HCT116 (cell line): Measurements from ENCODE around the gene MRPL18. TPM values are rescaled to one million over a fixed set of nuclear protein-coding genes. Genes with fewer than 3 reads are reported as not detected.

ENCODE experiments used
- ATAC-seq: fragments of 200-7000 bp; cut with Tn5 transposase; 2 replicates; pipeline ENCODE4 v1.9.1; 2020; ENCODE audit warnings: mild to moderate bottlenecking, moderate library complexity
- BruUV-seq: library from RNA; stranded (reverse); fragments of 400-500 nt; replicated peaks from 2 replicates; lab custom pipeline; 2021; lab: Mats Ljungman, UMichigan
- CTCF ChIA-PET: fragments of 300-600 bp; sonication (Branson Sonifier 250); formaldehyde crosslinking; loops from one replicate; lab custom pipeline; 2021; ENCODE audit warnings: antibody characterized with exemption; lab: Charles Lee
- POLR2A ChIA-PET: fragments of 300-600, 350-600 bp; sonication (Branson Sonifier 250); formaldehyde crosslinking; loops from one replicate; lab custom pipeline; 2021; ENCODE audit warnings: antibody characterized with exemption; lab: Charles Lee
- RAD21 ChIA-PET, 2 experiments: fragments of 300-600 bp; sonication (Branson Sonifier 250); formaldehyde crosslinking; loops; one replicate each; lab custom pipeline; 2023; ENCODE audit warnings: low total read pairs in 2 of 2; ENCODE audit not compliant: uncharacterized antibody in 2 of 2, unreplicated experiment in 2 of 2, low non-redundant PET in 1 of 2; lab: Charles Lee
- DNase-seq: peaks from one replicate; pipeline ENCODE4 v3.0.0-alpha.2; 2010; ENCODE audit warnings: low read depth, low spot score
- H2AFZ ChIP-seq: fragments of 200-600 bp; shearing (Covaris generic), sonication (generic); 2 replicates; pipeline ENCODE4 v1.6.1; 2017; ENCODE audit warnings: low read depth, mixed run types, mixed read lengths, antibody characterized with exemption, low read length; ENCODE audit not compliant: poor library complexity, severe bottlenecking
- H3K27ac ChIP-seq: 2 replicates; pipeline ENCODE4 v1.5.1; 2012; ENCODE audit warnings: low read depth, low read length
- H3K27me3 ChIP-seq: fragments of 200-600 bp; sonication (generic); 2 replicates; pipeline ENCODE4 v1.6.1; 2016; ENCODE audit warnings: mixed run types, low read length, mixed read lengths; ENCODE audit not compliant: insufficient read depth
- H3K36me3 ChIP-seq, 2 experiments: fragments of 200-500 bp in 1 of 2; fragments of 200-600 bp in 1 of 2; sonication (Bioruptor generic) in 1 of 2; sonication (generic) in 1 of 2; 2 replicates each; pipeline versions ENCODE4 v1.5.1 to v1.6.1; 2014 to 2016; ENCODE audit warnings: low read length in 2 of 2, inconsistent platforms in 1 of 2, mixed read lengths in 1 of 2, mixed run types in 1 of 2; ENCODE audit not compliant: insufficient read depth in 2 of 2, control insufficient read depth in 1 of 2
- H3K4me1 ChIP-seq, 2 experiments: fragments of 200-600 bp in 1 of 2; sonication (generic) in 1 of 2; 2 replicates each; pipeline versions ENCODE4 v1.5.1 to v1.6.1; 2012 to 2017; ENCODE audit warnings: low read length in 2 of 2, inconsistent platforms in 1 of 2, mild to moderate bottlenecking in 1 of 2, mixed read lengths in 1 of 2, mixed run types in 1 of 2, moderate library complexity in 1 of 2; ENCODE audit not compliant: insufficient read depth in 2 of 2, control insufficient read depth in 1 of 2
- H3K4me2 ChIP-seq: fragments of 200-600 bp; sonication (generic); 2 replicates; pipeline ENCODE4 v1.6.1; 2017; ENCODE audit warnings: mixed run types, low read length, mixed read lengths
- H3K4me3 ChIP-seq, 2 experiments: fragments of 200-600 bp in 1 of 2; sonication (generic) in 1 of 2; replicated peaks in 1 of 2; 2 replicates each; pipeline ENCODE4 v1.5.1; 2011 to 2016; ENCODE audit warnings: low read length in 2 of 2, control low read depth in 1 of 2, low read depth in 1 of 2, mild to moderate bottlenecking in 1 of 2, mixed read lengths in 1 of 2, mixed run types in 1 of 2
- H3K79me2 ChIP-seq: fragments of 200-600 bp; sonication (generic); 2 replicates; pipeline ENCODE4 v1.6.1; 2017; ENCODE audit warnings: mild to moderate bottlenecking, mixed run types, low read length, moderate library complexity, mixed read lengths; ENCODE audit not compliant: insufficient read depth
- H3K9ac ChIP-seq: fragments of 200-600 bp; sonication (generic); 2 replicates; pipeline ENCODE4 v1.6.1; 2016; ENCODE audit warnings: low read length, mixed read lengths
- H3K9me2 ChIP-seq: fragments of 200-600 bp; sonication (generic), shearing (Covaris generic); 2 replicates; pipeline ENCODE4 v1.6.1; 2017; ENCODE audit warnings: mixed run types, mild to moderate bottlenecking, moderate library complexity; ENCODE audit not compliant: insufficient read depth
- H3K9me3 ChIP-seq, 2 experiments: fragments of 200-500 bp in 1 of 2; fragments of 200-600 bp in 1 of 2; sonication (Bioruptor generic) in 1 of 2; sonication (generic) in 1 of 2; 2 replicates each; pipeline ENCODE4 v1.6.1; 2014 to 2017; ENCODE audit warnings: low read length in 2 of 2, mixed read lengths in 2 of 2, inconsistent platforms in 1 of 2, low read depth in 1 of 2, mild to moderate bottlenecking in 1 of 2, mixed run types in 1 of 2, moderate library complexity in 1 of 2; ENCODE audit not compliant: control insufficient read depth in 1 of 2, insufficient read depth in 1 of 2
- H4K20me1 ChIP-seq: fragments of 200-600 bp; sonication (generic), shearing (Covaris generic); 2 replicates; pipeline ENCODE4 v1.6.1; 2017; ENCODE audit warnings: mixed run types, mild to moderate bottlenecking, moderate library complexity; ENCODE audit not compliant: insufficient read depth
- CEBPB ChIP-seq: IDR thresholded peaks from 2 replicates; pipeline ENCODE4 v1.6.1; 2012; ENCODE audit warnings: low read depth
- EZH2 ChIP-seq: fragments of 200-600 bp; sonication (generic); IDR thresholded peaks from 2 replicates; pipeline ENCODE4 v1.6.1; 2017; ENCODE audit warnings: antibody characterized with exemption, mixed run types
- EZH2phosphoT487 ChIP-seq: fragments of 200-600 bp; IDR thresholded peaks from 2 replicates; pipeline ENCODE4 v1.6.1; 2018; ENCODE audit warnings: antibody characterized with exemption, borderline replicate concordance
- SP1 ChIP-seq: IDR thresholded peaks from 2 replicates; pipeline ENCODE4 v1.6.1; 2012; ENCODE audit warnings: low read depth
- TCF7L2 ChIP-seq: IDR thresholded peaks from 2 replicates; pipeline ENCODE4 v1.7.0; 2011; ENCODE audit warnings: borderline replicate concordance, inconsistent platforms; ENCODE audit not compliant: insufficient read depth, insufficient read length; ENCODE audit errors: extremely low read depth
- ZNF274 ChIP-seq: fragments of 200-500 bp; sonication (Bioruptor generic); IDR thresholded peaks from 2 replicates; pipeline ENCODE4 v1.6.1; 2014; ENCODE audit warnings: mild to moderate bottlenecking, low read depth, low read length, inconsistent platforms
- intact Hi-C: fragments of 100-400 bp; cut with micrococcal nuclease; formaldehyde crosslinking; loops from 2 replicates; pipeline ENCODE4 v1.10.0; 2022
- total RNA-seq: library from RNA; stranded (reverse); gene quantifications from one replicate; pipeline ENCODE4 v1.2.1, GENCODE V29; 2021; ENCODE audit not compliant: unreplicated experiment
- TF ChIP-seq, protein P1 (sequence below): IDR thresholded peaks from 2 replicates; pipeline ENCODE4 v1.6.1; 2012; ENCODE audit warnings: low read depth
- TF ChIP-seq, protein P2 (sequence below), 3 experiments: fragments of 200-600 bp in 1 of 3; sonication (generic) in 1 of 3; IDR thresholded peaks in 2 of 3; conservative IDR thresholded peaks in 1 of 3; 2 replicates each; pipeline ENCODE4 v1.5.1; 2012 to 2017; ENCODE audit warnings: low read depth in 2 of 3, low read length in 2 of 3, antibody characterized with exemption in 1 of 3, borderline replicate concordance in 1 of 3, control low read depth in 1 of 3, mild to moderate bottlenecking in 1 of 3, mixed read lengths in 1 of 3, mixed run types in 1 of 3, moderate library complexity in 1 of 3; ENCODE audit not compliant: insufficient read depth in 1 of 3
- TF ChIP-seq, protein P3 (sequence below): IDR thresholded peaks from 2 replicates; pipeline ENCODE4 v1.6.1; 2011; ENCODE audit warnings: mild to moderate bottlenecking, low read length, moderate library complexity; ENCODE audit not compliant: insufficient replicate concordance; ENCODE audit errors: extremely low read depth

The MRPL18 gene
- total RNA-seq, 1 experiment from 2014 or later, result 106 TPM

DNA sequence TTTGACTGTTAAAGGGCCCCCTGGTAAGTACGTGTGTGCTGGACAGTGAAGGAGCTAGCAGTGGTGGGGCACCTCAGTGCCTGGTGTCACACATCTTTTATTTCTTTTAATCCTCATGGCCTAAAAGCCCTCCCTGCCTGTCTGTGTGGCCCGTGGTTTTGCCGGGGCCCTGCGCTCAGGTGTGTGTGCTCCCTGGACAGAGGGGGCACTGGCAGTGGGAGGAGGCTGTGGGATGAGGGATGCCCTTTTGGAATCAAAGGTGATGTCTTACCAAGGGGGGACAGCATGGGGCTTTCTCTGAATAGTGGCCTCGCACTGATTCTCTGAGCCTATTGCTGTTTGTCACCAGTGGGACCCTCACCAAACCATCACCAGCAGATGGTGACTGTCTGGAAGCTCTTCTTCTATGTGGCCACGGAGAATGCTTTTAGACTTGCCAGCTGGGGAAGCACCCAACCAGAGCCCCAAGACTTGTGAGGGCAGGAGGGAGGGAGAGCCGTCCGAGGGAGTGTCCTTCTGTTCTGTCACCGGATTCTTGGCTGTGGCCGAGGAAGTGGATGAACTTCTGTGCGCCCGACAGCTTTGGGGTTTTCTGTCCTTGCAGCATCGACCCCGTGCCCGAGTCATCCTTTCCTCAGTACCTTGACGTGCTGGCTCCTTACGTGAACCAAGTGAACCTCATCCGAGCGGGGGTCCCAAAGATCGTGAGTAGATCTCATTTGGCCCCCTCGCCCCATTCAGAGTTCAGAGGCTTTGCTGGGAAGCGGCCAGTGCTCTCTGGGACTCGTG, 27.9 kb downstream of the MRPL18 start:
- H3K4me2 ChIP-seq, result no peak overlapping the region
- H3K79me2 ChIP-seq, result no peaks in the 10 kb centered on the region
- H3K4me1 ChIP-seq, result no peaks in the 10 kb centered on the region
- H3K36me3 ChIP-seq, result no peaks in the 10 kb centered on the region
- no peak overlapping the region for H3K27ac ChIP-seq
- H3K9ac ChIP-seq, result no peak overlapping the region
- no peak overlapping the region for H2AFZ ChIP-seq
- intact Hi-C loops, result no loop called here
- H3K9me3 ChIP-seq, result no peaks in the 10 kb centered on the region
- RAD21 ChIA-PET, result no interaction called here
- CTCF ChIA-PET, result no interaction called here
- no TSS peak for BruUV-seq
- ATAC-seq (no peak), DNase-seq (no peak)
- no peak overlapping the region for H3K4me3 ChIP-seq
- TF ChIP-seq EZH2 (no peak), TCF7L2 (no peak), SP1 (no peak), ZNF274 (no peak), EZH2phosphoT487 (no peak), CEBPB (no peak)
- TF ChIP-seq, protein P1, sequence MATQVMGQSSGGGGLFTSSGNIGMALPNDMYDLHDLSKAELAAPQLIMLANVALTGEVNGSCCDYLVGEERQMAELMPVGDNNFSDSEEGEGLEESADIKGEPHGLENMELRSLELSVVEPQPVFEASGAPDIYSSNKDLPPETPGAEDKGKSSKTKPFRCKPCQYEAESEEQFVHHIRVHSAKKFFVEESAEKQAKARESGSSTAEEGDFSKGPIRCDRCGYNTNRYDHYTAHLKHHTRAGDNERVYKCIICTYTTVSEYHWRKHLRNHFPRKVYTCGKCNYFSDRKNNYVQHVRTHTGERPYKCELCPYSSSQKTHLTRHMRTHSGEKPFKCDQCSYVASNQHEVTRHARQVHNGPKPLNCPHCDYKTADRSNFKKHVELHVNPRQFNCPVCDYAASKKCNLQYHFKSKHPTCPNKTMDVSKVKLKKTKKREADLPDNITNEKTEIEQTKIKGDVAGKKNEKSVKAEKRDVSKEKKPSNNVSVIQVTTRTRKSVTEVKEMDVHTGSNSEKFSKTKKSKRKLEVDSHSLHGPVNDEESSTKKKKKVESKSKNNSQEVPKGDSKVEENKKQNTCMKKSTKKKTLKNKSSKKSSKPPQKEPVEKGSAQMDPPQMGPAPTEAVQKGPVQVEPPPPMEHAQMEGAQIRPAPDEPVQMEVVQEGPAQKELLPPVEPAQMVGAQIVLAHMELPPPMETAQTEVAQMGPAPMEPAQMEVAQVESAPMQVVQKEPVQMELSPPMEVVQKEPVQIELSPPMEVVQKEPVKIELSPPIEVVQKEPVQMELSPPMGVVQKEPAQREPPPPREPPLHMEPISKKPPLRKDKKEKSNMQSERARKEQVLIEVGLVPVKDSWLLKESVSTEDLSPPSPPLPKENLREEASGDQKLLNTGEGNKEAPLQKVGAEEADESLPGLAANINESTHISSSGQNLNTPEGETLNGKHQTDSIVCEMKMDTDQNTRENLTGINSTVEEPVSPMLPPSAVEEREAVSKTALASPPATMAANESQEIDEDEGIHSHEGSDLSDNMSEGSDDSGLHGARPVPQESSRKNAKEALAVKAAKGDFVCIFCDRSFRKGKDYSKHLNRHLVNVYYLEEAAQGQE, result no peak
- TF ChIP-seq, protein P2, sequence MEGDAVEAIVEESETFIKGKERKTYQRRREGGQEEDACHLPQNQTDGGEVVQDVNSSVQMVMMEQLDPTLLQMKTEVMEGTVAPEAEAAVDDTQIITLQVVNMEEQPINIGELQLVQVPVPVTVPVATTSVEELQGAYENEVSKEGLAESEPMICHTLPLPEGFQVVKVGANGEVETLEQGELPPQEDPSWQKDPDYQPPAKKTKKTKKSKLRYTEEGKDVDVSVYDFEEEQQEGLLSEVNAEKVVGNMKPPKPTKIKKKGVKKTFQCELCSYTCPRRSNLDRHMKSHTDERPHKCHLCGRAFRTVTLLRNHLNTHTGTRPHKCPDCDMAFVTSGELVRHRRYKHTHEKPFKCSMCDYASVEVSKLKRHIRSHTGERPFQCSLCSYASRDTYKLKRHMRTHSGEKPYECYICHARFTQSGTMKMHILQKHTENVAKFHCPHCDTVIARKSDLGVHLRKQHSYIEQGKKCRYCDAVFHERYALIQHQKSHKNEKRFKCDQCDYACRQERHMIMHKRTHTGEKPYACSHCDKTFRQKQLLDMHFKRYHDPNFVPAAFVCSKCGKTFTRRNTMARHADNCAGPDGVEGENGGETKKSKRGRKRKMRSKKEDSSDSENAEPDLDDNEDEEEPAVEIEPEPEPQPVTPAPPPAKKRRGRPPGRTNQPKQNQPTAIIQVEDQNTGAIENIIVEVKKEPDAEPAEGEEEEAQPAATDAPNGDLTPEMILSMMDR (IDR thresholded peaks at IDR 0.05 in 2 of 3, conservative IDR thresholded peaks at IDR 0.05 in 1 of 3; ENCODE audit: borderline replicate concordance in 1 of 3, insufficient read depth in 1 of 3, low read depth in 2 of 3, low read length in 2 of 3), result no peak
- TF ChIP-seq, protein P3, sequence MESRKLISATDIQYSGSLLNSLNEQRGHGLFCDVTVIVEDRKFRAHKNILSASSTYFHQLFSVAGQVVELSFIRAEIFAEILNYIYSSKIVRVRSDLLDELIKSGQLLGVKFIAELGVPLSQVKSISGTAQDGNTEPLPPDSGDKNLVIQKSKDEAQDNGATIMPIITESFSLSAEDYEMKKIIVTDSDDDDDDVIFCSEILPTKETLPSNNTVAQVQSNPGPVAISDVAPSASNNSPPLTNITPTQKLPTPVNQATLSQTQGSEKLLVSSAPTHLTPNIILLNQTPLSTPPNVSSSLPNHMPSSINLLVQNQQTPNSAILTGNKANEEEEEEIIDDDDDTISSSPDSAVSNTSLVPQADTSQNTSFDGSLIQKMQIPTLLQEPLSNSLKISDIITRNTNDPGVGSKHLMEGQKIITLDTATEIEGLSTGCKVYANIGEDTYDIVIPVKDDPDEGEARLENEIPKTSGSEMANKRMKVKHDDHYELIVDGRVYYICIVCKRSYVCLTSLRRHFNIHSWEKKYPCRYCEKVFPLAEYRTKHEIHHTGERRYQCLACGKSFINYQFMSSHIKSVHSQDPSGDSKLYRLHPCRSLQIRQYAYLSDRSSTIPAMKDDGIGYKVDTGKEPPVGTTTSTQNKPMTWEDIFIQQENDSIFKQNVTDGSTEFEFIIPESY, result no peak
- H3K9me2 ChIP-seq, result no peaks in the 10 kb centered on the region
- POLR2A ChIA-PET, result no interaction called here
- H3K27me3 ChIP-seq, result no peaks in the 10 kb centered on the region
- H4K20me1 ChIP-seq, result no peaks in the 10 kb centered on the region
